Measurements from ENCODE around the gene LRRC8C. TPM values are rescaled to one million over a fixed set of nuclear protein-coding genes. Genes with fewer than 3 reads are reported as not detected.

Gene LRRC8C
- total RNA-seq, 4 donors from 2014 or later = 4.4 to 11.0 (median 8.2) TPM

DNA sequence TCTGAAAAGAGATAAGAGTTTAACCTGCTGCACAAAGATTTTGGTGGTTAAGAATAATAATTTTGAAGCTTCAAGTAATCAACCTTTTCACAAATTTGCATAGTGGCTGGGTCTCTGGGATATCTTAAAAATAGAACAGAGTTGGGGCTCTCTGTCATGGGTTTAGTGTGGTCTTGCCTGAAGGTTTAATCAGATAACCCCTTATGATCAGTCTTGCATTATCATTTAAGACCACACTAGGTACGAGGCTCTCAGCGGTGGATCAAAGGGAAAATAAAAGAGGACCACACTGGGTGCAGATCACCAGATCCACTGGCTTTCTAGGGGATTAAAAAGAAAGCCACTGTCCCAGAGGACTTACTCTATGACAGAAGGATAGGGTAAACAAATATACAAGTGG lies 19.5 kb downstream of the LRRC8C start:
- intact Hi-C loops (cut with DNase I) = no loop called here
- Histone ChIP-seq H3K4me1 (no peaks in the 10 kb centered on the region), H3K27me3 (no peaks in the 10 kb centered on the region), H3K9me3 (no peaks in the 10 kb centered on the region), H3K27ac (no peak overlapping the region), H3K36me3 (no peaks in the 10 kb centered on the region), H3K4me3 (replicated peaks in 1 of 3) (no peak overlapping the region)
- TF ChIP-seq, protein P1, sequence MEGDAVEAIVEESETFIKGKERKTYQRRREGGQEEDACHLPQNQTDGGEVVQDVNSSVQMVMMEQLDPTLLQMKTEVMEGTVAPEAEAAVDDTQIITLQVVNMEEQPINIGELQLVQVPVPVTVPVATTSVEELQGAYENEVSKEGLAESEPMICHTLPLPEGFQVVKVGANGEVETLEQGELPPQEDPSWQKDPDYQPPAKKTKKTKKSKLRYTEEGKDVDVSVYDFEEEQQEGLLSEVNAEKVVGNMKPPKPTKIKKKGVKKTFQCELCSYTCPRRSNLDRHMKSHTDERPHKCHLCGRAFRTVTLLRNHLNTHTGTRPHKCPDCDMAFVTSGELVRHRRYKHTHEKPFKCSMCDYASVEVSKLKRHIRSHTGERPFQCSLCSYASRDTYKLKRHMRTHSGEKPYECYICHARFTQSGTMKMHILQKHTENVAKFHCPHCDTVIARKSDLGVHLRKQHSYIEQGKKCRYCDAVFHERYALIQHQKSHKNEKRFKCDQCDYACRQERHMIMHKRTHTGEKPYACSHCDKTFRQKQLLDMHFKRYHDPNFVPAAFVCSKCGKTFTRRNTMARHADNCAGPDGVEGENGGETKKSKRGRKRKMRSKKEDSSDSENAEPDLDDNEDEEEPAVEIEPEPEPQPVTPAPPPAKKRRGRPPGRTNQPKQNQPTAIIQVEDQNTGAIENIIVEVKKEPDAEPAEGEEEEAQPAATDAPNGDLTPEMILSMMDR (IDR thresholded peaks at IDR 0.05) = no peak
- no peak for TF ChIP-seq POLR2A (IDR thresholded peaks at IDR 0.05)
- 67 to 70% methylated on average over 2 of the region's 2 CpGs for WGBS, 2 donors
- no peak for DNase-seq

DNA sequence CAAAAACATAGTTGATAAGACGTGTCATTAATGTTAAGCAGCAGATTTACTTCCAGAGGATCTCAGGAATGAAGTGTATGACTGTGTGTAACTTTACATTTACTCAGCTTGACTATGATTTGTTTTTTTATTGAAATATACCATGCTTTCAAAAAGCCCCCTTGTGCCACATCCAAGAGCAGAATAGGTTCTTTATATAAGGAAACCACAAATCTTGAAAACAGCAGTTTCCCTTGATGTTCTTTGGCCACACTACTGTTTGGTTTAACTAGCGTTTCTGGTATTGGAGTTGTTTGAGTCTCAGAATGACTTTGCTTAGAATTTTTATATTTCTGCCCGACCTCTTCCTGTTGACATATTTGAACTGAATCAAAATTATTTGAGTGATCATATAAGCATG lies 25.0 kb downstream of the LRRC8C start:
- WGBS, 2 donors = 63 to 68% methylated on average over 3 of the region's 3 CpGs
- TF ChIP-seq POLR2A (IDR thresholded peaks at IDR 0.05) = no peak
- TF ChIP-seq, protein P1 (IDR thresholded peaks at IDR 0.05) = no peak
- DNase-seq = no peak
- no peaks in the 10 kb centered on the region for H3K27me3 ChIP-seq
- H3K27ac ChIP-seq = no peak overlapping the region
- no peaks in the 10 kb centered on the region for H3K9me3 ChIP-seq
- intact Hi-C loops (cut with DNase I) = no loop called here
- no peak overlapping the region for H3K4me3 ChIP-seq (replicated peaks in 1 of 3)
- no peaks in the 10 kb centered on the region for H3K4me1 ChIP-seq
- no peaks in the 10 kb centered on the region for H3K36me3 ChIP-seq

DNA sequence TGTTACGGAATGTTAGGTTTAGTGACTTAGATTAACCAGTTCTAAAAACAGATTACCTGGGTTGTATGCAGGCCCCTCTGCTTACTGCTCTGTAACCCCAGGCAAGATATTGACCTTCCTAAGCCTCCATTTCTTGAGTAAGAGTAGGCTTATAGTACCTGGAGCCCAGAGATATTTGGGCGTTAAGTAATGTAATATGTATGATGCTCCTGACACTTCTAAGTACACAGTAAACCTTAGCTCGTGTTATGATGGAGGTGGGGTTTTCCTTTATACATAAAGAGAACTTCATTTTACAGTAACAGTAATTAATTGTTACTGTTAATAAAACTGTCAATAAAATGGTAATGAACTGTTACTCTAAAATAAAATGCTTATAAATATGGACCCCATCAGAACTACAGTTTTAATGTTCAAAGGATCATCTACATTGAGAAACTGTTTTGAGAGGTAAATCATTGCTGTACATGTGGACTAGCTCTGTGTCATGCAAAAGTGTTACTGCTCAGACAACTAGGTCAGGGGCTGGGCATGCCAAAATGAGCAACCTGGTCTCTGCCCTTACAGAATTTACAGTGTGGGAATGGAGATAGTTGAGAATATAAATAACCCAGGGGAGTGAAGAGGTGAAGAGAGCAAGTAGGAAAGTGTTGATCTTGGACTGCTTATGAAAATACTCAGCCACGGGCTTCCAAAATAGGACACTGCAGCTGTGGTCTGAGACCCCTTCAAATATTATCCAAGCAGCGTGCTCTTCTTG lies 26.6 kb downstream of the LRRC8C start:
- Histone ChIP-seq H3K36me3 (no peaks in the 10 kb centered on the region), H3K4me1 (no peaks in the 10 kb centered on the region), H3K27ac (no peak overlapping the region), H3K4me3 (replicated peaks in 1 of 3) (no peak overlapping the region), H3K27me3 (no peaks in the 10 kb centered on the region), H3K9me3 (no peaks in the 10 kb centered on the region)
- TF ChIP-seq, protein P1 (IDR thresholded peaks at IDR 0.05) = no peak
- no peak for TF ChIP-seq POLR2A (IDR thresholded peaks at IDR 0.05)
- intact Hi-C loops (cut with DNase I) = no loop called here
- no peak for DNase-seq
- WGBS, 2 donors = 67 to 68% methylated on average over 5 of the region's 5 CpGs

DNA sequence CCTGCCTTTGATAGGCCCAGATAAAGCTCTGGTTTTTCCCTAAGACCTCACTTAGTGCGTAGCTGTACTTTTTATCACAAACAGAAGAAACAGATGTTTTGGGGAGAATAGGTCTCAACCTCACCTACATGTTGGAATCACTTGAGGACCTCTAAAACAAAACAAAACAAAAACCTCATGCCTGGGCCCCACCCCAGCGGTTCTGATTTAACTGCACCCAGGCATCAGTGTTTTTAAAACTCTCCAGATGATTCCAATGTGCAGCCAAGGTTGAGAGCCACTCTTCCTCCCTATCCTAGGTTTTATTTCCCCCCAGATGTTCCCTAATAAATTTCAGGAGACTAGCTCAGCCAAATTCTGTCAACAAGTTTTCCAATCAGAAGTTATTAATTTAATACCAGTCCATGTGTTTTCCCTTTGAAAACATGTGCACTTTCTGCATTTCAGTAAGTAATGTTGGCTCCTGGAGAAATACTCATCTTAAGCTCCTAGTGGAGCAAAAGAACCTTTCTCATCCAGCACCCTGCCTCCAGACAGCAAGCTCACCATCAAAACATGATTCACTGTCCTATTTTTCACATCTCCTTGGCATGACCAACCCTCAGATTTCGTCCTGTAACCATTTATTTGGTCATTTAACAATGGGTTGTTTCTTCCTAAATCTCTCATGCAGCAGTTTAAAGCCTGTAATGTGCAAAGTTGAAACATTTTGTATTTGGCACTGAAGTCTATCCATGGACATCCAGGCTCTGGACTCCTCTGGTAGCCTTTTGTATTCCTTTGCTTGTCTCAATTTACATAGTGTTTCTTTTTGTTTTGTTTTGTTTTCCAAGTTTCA lies 27.5 kb downstream of the LRRC8C start:
- Histone ChIP-seq H3K9me3 (no peaks in the 10 kb centered on the region), H3K4me1 (no peaks in the 10 kb centered on the region), H3K27ac (no peak overlapping the region), H3K27me3 (no peaks in the 10 kb centered on the region), H3K36me3 (no peaks in the 10 kb centered on the region), H3K4me3 (replicated peaks in 1 of 3) (no peak overlapping the region)
- 69 to 74% methylated on average over 3 of the region's 3 CpGs for WGBS, 2 donors
- TF ChIP-seq, protein P1 (IDR thresholded peaks at IDR 0.05) = no peak
- TF ChIP-seq POLR2A (IDR thresholded peaks at IDR 0.05) = no peak
- DNase-seq = no peak
- intact Hi-C loops (cut with DNase I) = no loop called here

DNA sequence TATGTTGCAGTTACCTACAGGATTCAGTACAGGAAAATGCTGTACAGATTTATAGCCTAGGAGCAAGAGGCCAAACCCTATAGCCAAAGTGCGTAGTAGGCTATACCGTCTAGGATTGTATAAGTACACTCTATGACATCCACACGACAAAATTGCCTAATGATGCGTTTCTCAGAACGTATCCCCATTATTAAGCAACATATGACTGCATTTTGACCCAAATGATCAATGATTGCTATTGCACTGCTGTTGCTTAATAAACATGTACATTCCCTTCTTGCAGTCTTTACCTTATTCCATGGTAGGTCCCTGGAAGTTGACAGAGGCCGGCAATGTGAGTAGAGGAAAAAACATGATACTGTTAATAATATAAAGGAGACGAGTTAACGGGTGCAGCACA lies 33.0 kb downstream of the LRRC8C start:
- Histone ChIP-seq H3K4me1 (no peaks in the 10 kb centered on the region), H3K27me3 (no peaks in the 10 kb centered on the region), H3K9me3 (no peaks in the 10 kb centered on the region), H3K4me3 (replicated peaks in 1 of 3) (no peak overlapping the region), H3K36me3 (no peaks in the 10 kb centered on the region), H3K27ac (no peak overlapping the region)
- intact Hi-C loops (cut with DNase I) = no loop called here
- DNase-seq = no peak
- TF ChIP-seq, protein P1 (IDR thresholded peaks at IDR 0.05) = no peak
- no peak for TF ChIP-seq POLR2A (IDR thresholded peaks at IDR 0.05)
- WGBS, 2 donors = 93 to 97% methylated on average over 8 of the region's 8 CpGs

All from thyroid gland (tissue), 4 donors.